CD8-positive, alpha-beta memory T cell (primary cell): Measurements from ENCODE around the gene SYNGR4. TPM values are rescaled to one million over a fixed set of nuclear protein-coding genes. Genes with fewer than 3 reads are reported as not detected.
A peak's percentile ranks its signal among the peaks of the same experiment; 100 is the strongest.

Source experiments
- CTCF ChIA-PET: fragments of 350-600 bp; sonication (Branson Sonifier 250); formaldehyde crosslinking; loops from one replicate; lab custom pipeline; 2021; ENCODE audit warnings: antibody characterized with exemption; lab: Charles Lee
- POLR2A ChIA-PET: fragments of 350-600 bp; sonication (Branson Sonifier 250); formaldehyde crosslinking; loops from one replicate; lab custom pipeline; 2021; ENCODE audit warnings: antibody characterized with exemption; lab: Charles Lee
- DNase-seq, 5 donors: peaks; one replicate each; pipeline versions ENCODE4 v3.0.0 to v3.0.0-alpha.2; 2020 to 2022; ENCODE audit warnings: mixed read lengths in 1 of 5
- H3K27ac ChIP-seq: one replicate; pipeline ENCODE4 v1.7.0; 2013; ENCODE audit warnings: low read depth, mild to moderate bottlenecking, low read length, moderate library complexity
- H3K27me3 ChIP-seq: 2 replicates; pipeline ENCODE4 v1.7.0; 2013; ENCODE audit warnings: low read length, mild to moderate bottlenecking; ENCODE audit not compliant: insufficient read depth, poor library complexity, severe bottlenecking
- H3K36me3 ChIP-seq: 2 replicates; pipeline ENCODE4 v1.7.0; 2013; ENCODE audit warnings: mild to moderate bottlenecking, low read length, moderate library complexity; ENCODE audit not compliant: insufficient read depth
- H3K4me1 ChIP-seq: 2 replicates; pipeline ENCODE4 v1.7.0; 2013; ENCODE audit warnings: mild to moderate bottlenecking, low read length, moderate library complexity; ENCODE audit not compliant: insufficient read depth
- H3K4me3 ChIP-seq: 2 replicates; pipeline ENCODE4 v1.7.0; 2013; ENCODE audit warnings: mild to moderate bottlenecking, low read length
- H3K9me3 ChIP-seq: 2 replicates; pipeline ENCODE4 v1.7.0; 2013; ENCODE audit warnings: mild to moderate bottlenecking, low read length
- H3K27ac Mint-ChIP-seq, 8 donors: one replicate each; pipeline ENCODE4 v1.8.0; 2020 to 2021; ENCODE audit warnings: mixed read lengths in 8 of 8, mild to moderate bottlenecking in 6 of 8, inconsistent platforms in 3 of 8, moderate library complexity in 3 of 8
- H3K27me3 Mint-ChIP-seq, 2 donors: one replicate each; pipeline ENCODE4 v1.8.0; 2020 to 2021; ENCODE audit warnings: mixed read lengths in 2 of 2, mild to moderate bottlenecking in 1 of 2, moderate library complexity in 1 of 2
- H3K36me3 Mint-ChIP-seq, 3 donors: one replicate each; pipeline ENCODE4 v1.8.0; 2020 to 2021; ENCODE audit warnings: mixed read lengths in 3 of 3, inconsistent platforms in 1 of 3, mild to moderate bottlenecking in 1 of 3
- H3K4me1 Mint-ChIP-seq, 3 donors: one replicate each; pipeline ENCODE4 v1.8.0; 2020 to 2021; ENCODE audit warnings: mixed read lengths in 3 of 3, inconsistent platforms in 1 of 3, mild to moderate bottlenecking in 1 of 3
- H3K4me3 Mint-ChIP-seq, 7 donors: one replicate each; pipeline ENCODE4 v1.8.0; 2020 to 2021; ENCODE audit warnings: mixed read lengths in 7 of 7, mild to moderate bottlenecking in 6 of 7, moderate library complexity in 4 of 7, inconsistent platforms in 2 of 7
- H3K9me3 Mint-ChIP-seq, 5 donors: one replicate each; pipeline ENCODE4 v1.8.0; 2020 to 2022; ENCODE audit warnings: mixed read lengths in 5 of 5, mild to moderate bottlenecking in 3 of 5, moderate library complexity in 2 of 5, inconsistent platforms in 1 of 5
- polyA plus RNA-seq: library from polyadenylated mRNA; unstranded; fragments of 300-500 nt; fragmentation: Illumina TruSeq; gene quantifications from one replicate; pipeline ENCODE4 v1.2.3, GENCODE V29; 2021
- total RNA-seq, 2 experiments: library from RNA; stranded (reverse); gene quantifications; one replicate each; pipeline ENCODE4 v1.2.3, GENCODE V29; 2021

SYNGR4 gene
- total and polyA plus RNA-seq, 3 experiments from 2014 or later = not detected

- DNase-seq = peak; percentile 99 to 100 (median 100)
- peaks cover 53 to 66% (median 58%) of the 10 kb centered on the region in 3 donors for H3K4me1 Mint-ChIP-seq
- Histone ChIP-seq H3K36me3 (no peaks in the 10 kb centered on the region), H3K4me1 (peaks cover 50% of the 10 kb centered on the region), H3K27ac (peak overlapping the region; percentile 98), H3K9me3 (no peaks in the 10 kb centered on the region), H3K4me3 (peak overlapping the region; percentile 85), H3K27me3 (no peaks in the 10 kb centered on the region)
- no peaks in the 10 kb centered on the region for H3K27me3 Mint-ChIP-seq
- H3K36me3 Mint-ChIP-seq = peaks cover 0 to 23% (median 4%) of the 10 kb centered on the region in 3 donors
- POLR2A ChIA-PET = interaction anchor here (0.5 to 7.8 kb wide), 10 partner anchors 8 to 299 kb away, joined by 3 to 147 read pairs (median 4); partner anchors contain the start of genes KDELR1, SYNGR4 and TMEM143
- peak overlapping the region; percentile 98 to 100 (median 100) for H3K27ac Mint-ChIP-seq
- H3K9me3 Mint-ChIP-seq = peaks cover 0 to 1% (median 0%) of the 10 kb centered on the region in 5 donors
- peak overlapping the region; percentile 90 to 98 (median 94) for H3K4me3 Mint-ChIP-seq
- CTCF ChIA-PET = interaction anchor here (0.9 to 12.9 kb wide), 10 partner anchors 11 to 168 kb away, joined by 3 to 288 read pairs (median 4); partner anchors contain the start of genes KDELR1, SYNGR4 and TMEM143
Observed at GRCh38 chr19:48321622-48322591, 42.3 kb upstream of the SYNGR4 start.

GRCh38 chr19:48325265-48325910 lies 38.8 kb upstream of the SYNGR4 start, which contains the start of gene EMP3:
Gene EMP3 (plus strand): TSS chr19:48325552. CDS start chr19:48326845, 1,293 bp downstream.
- Mint-ChIP-seq H3K36me3 (peaks cover 8 to 51% (median 13%) of the 10 kb centered on the region in 3 donors), H3K4me3 (peak within 1 kb of the TSS; percentile 90 to 100 (median 95)), H3K4me1 (peaks cover 73 to 91% (median 80%) of the 10 kb centered on the region in 3 donors), H3K9me3 (peaks cover 0 to 1% (median 0%) of the 10 kb centered on the region in 5 donors), H3K27ac (peak within 1 kb of the TSS; percentile 96 to 100 (median 100)), H3K27me3 (no peaks in the 10 kb centered on the region)
- Histone ChIP-seq H3K27ac (peak within 1 kb of the TSS; percentile 98), H3K9me3 (no peaks in the 10 kb centered on the region), H3K36me3 (peaks cover 23% of the 10 kb centered on the region), H3K4me1 (peaks cover 76% of the 10 kb centered on the region), H3K4me3 (peak within 1 kb of the TSS; percentile 96), H3K27me3 (no peaks in the 10 kb centered on the region)
- POLR2A ChIA-PET = interaction anchor here (1.1 to 7.8 kb wide), 2 partner anchors 8 to 76 kb away, joined by 4 to 147 read pairs; no protein-coding TSS in a partner anchor
- DNase-seq = peak; percentile 79 to 90 (median 83)
- CTCF ChIA-PET = interaction anchor here (1.0 to 12.9 kb wide), 2 partner anchors 8 to 66 kb away, joined by 3 to 288 read pairs; no protein-coding TSS in a partner anchor

- Histone ChIP-seq H3K9me3 (no peaks in the 10 kb centered on the region), H3K4me3 (peak overlapping the region; percentile 57), H3K27me3 (no peaks in the 10 kb centered on the region), H3K4me1 (peaks cover 72% of the 10 kb centered on the region), H3K27ac (peak overlapping the region; percentile 60), H3K36me3 (peaks cover 23% of the 10 kb centered on the region)
- Mint-ChIP-seq H3K4me1 (peaks cover 62 to 84% (median 70%) of the 10 kb centered on the region in 3 donors), H3K9me3 (peaks cover 0 to 1% (median 0%) of the 10 kb centered on the region in 5 donors), H3K27me3 (no peaks in the 10 kb centered on the region), H3K36me3 (peaks cover 8 to 58% (median 13%) of the 10 kb centered on the region in 3 donors), H3K4me3 (peak overlapping the region; percentile 79 to 95 (median 84)), H3K27ac (peak overlapping the region; percentile 89 to 100 (median 95))
- POLR2A ChIA-PET = interaction anchor here (0.6 to 2.2 kb wide), 3 partner anchors 8 to 291 kb away, joined by 4 to 23 read pairs (median 4); partner anchors contain the start of genes SYNGR4 and TMEM143
- peak; percentile 23 to 62 (median 36) for DNase-seq
- CTCF ChIA-PET = interaction anchor here (1.1 to 9.7 kb wide), 3 partner anchors 10 to 63 kb away, joined by 3 to 288 read pairs (median 6); partner anchors contain the start of genes EMP3, SYNGR4 and TMEM143
Observed at GRCh38 chr19:48329167-48329891, 34.8 kb upstream of the SYNGR4 start.

- Histone ChIP-seq H3K27ac (peak overlapping the region; percentile 60), H3K36me3 (peaks cover 23% of the 10 kb centered on the region), H3K27me3 (no peaks in the 10 kb centered on the region), H3K4me3 (peak overlapping the region; percentile 57), H3K9me3 (no peaks in the 10 kb centered on the region), H3K4me1 (peaks cover 68% of the 10 kb centered on the region)
- CTCF ChIA-PET = interaction anchor here (2.1 to 9.7 kb wide), 2 partner anchors 11 to 34 kb away, joined by 6 to 288 read pairs; partner anchors contain the start of genes EMP3, SYNGR4 and TMEM143
- no peaks in the 10 kb centered on the region for H3K9me3 Mint-ChIP-seq
- peak overlapping the region; percentile 79 to 95 (median 84) for H3K4me3 Mint-ChIP-seq
- POLR2A ChIA-PET = interaction anchor here (1.4 to 2.2 kb wide), 2 partner anchors 9 to 33 kb away, joined by 4 to 23 read pairs; partner anchors contain the start of genes SYNGR4 and TMEM143
- H3K27ac Mint-ChIP-seq = peak overlapping the region; percentile 89 to 100 (median 95)
- peaks cover 8 to 58% (median 13%) of the 10 kb centered on the region in 3 donors for H3K36me3 Mint-ChIP-seq
- H3K27me3 Mint-ChIP-seq = no peaks in the 10 kb centered on the region
- DNase-seq = peak; percentile 74 to 91 (median 87)
- peaks cover 63 to 83% (median 70%) of the 10 kb centered on the region in 3 donors for H3K4me1 Mint-ChIP-seq
Observed at GRCh38 chr19:48330012-48330681, 34.0 kb upstream of the SYNGR4 start.

- Histone ChIP-seq H3K4me3 (peak overlapping the region; percentile 68), H3K27ac (peak overlapping the region; percentile 60), H3K27me3 (no peaks in the 10 kb centered on the region), H3K9me3 (no peaks in the 10 kb centered on the region), H3K4me1 (peaks cover 58% of the 10 kb centered on the region), H3K36me3 (peaks cover 20% of the 10 kb centered on the region)
- POLR2A ChIA-PET = interaction anchor here (0.7 to 3.2 kb wide), 6 partner anchors 10 to 265 kb away, joined by 3 to 147 read pairs (median 5); partner anchors contain the start of genes EMP3, KDELR1, SYNGR4 and TMEM143
- no peaks in the 10 kb centered on the region for H3K27me3 Mint-ChIP-seq
- peaks cover 51 to 65% (median 60%) of the 10 kb centered on the region in 3 donors for H3K4me1 Mint-ChIP-seq
- H3K27ac Mint-ChIP-seq = peak overlapping the region; percentile 72 to 97 (median 92)
- no peaks in the 10 kb centered on the region for H3K9me3 Mint-ChIP-seq
- CTCF ChIA-PET = interaction anchor here (0.7 to 9.7 kb wide), 8 partner anchors 13 to 257 kb away, joined by 3 to 288 read pairs (median 6); partner anchors contain the start of genes EMP3, SYNGR4 and TMEM143
- H3K36me3 Mint-ChIP-seq = peaks cover 4 to 40% (median 13%) of the 10 kb centered on the region in 3 donors
- DNase-seq = no peak
- H3K4me3 Mint-ChIP-seq = peak overlapping the region; percentile 88 to 99 (median 97)
Observed at GRCh38 chr19:48332351-48332661, 31.9 kb upstream of the SYNGR4 start.

GRCh38 chr19:48332662-48333466 lies 31.3 kb upstream of the SYNGR4 start:
- Histone ChIP-seq H3K9me3 (no peaks in the 10 kb centered on the region), H3K4me3 (peak overlapping the region; percentile 95), H3K27me3 (no peaks in the 10 kb centered on the region), H3K36me3 (peaks cover 15% of the 10 kb centered on the region), H3K4me1 (peaks cover 52% of the 10 kb centered on the region), H3K27ac (peak overlapping the region; percentile 88)
- peaks cover 4 to 36% (median 11%) of the 10 kb centered on the region in 3 donors for H3K36me3 Mint-ChIP-seq
- H3K4me1 Mint-ChIP-seq = peaks cover 47 to 60% (median 54%) of the 10 kb centered on the region in 3 donors
- peak; percentile 93 to 98 (median 97) for DNase-seq
- no peaks in the 10 kb centered on the region for H3K9me3 Mint-ChIP-seq
- H3K27me3 Mint-ChIP-seq = no peaks in the 10 kb centered on the region
- POLR2A ChIA-PET = interaction anchor here (0.7 to 3.2 kb wide), 8 partner anchors 11 to 287 kb away, joined by 3 to 147 read pairs (median 4); partner anchors contain the start of genes EMP3, KDELR1, SPHK2 and SYNGR4
- CTCF ChIA-PET = interaction anchor here (0.6 to 9.7 kb wide), 18 partner anchors 13 to 257 kb away, joined by 3 to 288 read pairs (median 4); partner anchors contain the start of genes EMP3, KDELR1, SYNGR4 and TMEM143
- H3K27ac Mint-ChIP-seq = peak overlapping the region; percentile 93 to 98 (median 96)
- peak overlapping the region; percentile 88 to 99 (median 97) for H3K4me3 Mint-ChIP-seq
